Measurements from ENCODE around the gene CD244. TPM values are rescaled to one million over a fixed set of nuclear protein-coding genes. Genes with fewer than 3 reads are reported as not detected.

CD244 gene
- polyA plus RNA-seq, 2 of the 4 experiments (the other 2 are of a cell fraction) = 0.03 TPM; not detected in 1

- FAIRE-seq (peak; percentile 67), DNase-seq (ENCODE audit: low read depth in 1 of 2, low spot score in 1 of 2) (peak; percentile 47 to 73), ATAC-seq (peak; percentile 86 to 89)
- Histone ChIP-seq H3K9me3 (no peaks in the 10 kb centered on the region), H3K4me3 (no peak overlapping the region), H3K4me1 (peaks cover 25% of the 10 kb centered on the region), H3K27ac (peak overlapping the region in 1 of 2 experiments; percentile 47; a peak in 2 of 6 replicates), H3K4me2 (no peak overlapping the region)
- TF ChIP-seq RFX5 (IDR thresholded peaks at IDR 0.05) (no peak), TP53 (CRISPR knock-in tag; IDR thresholded peaks at IDR 0.05) (no peak), RNF2 (IDR thresholded peaks at IDR 0.05; ENCODE audit: borderline replicate concordance, low read depth) (no peak), SREBF2 (IDR thresholded peaks at IDR 0.05) (no peak), EP300 (IDR thresholded peaks at IDR 0.05) (no peak), HOXA7 (CRISPR knock-in tag; IDR thresholded peaks at IDR 0.05) (no peak), MAFK (IDR thresholded peaks at IDR 0.05; ENCODE audit: partially characterized antibody) (no peak), NR3C1 (IDR thresholded peaks at IDR 0.05) (no peak), HES2 (IDR thresholded peaks at IDR 0.05) (no peak), ESRRA (IDR thresholded peaks at IDR 0.05; ENCODE audit: borderline replicate concordance, low read length) (no peak), SMC3 (IDR thresholded peaks at IDR 0.05) (peak; percentile 93), GATA3 (IDR thresholded peaks at IDR 0.05; ENCODE audit: borderline replicate concordance) (no peak), BHLHE40 (IDR thresholded peaks at IDR 0.05; ENCODE audit: low read depth, low read length) (no peak), MAZ (IDR thresholded peaks at IDR 0.05; ENCODE audit: borderline replicate concordance, low read depth, low read length) (no peak), ATOH8 (CRISPR knock-in tag; IDR thresholded peaks at IDR 0.05; ENCODE audit: low read depth) (no peak), ELK1 (IDR thresholded peaks at IDR 0.05; ENCODE audit: low read depth, low read length) (no peak), USF2 (IDR thresholded peaks at IDR 0.05) (no peak), MYC (IDR thresholded peaks at IDR 0.05; ENCODE audit: borderline replicate concordance, low read length) (no peak), CTCF (IDR thresholded peaks at IDR 0.05) (peak; percentile 82), RAD21 (conservative IDR thresholded peaks at IDR 0.05 in 1 of 2, IDR thresholded peaks at IDR 0.05 in 1 of 2) (peak; percentile 73 to 77), CHD4 (IDR thresholded peaks at IDR 0.05; ENCODE audit: borderline replicate concordance) (no peak), MAX (IDR thresholded peaks at IDR 0.05) (peak; percentile 51; the same call in 1 of the 2 replicates), POLR2A (IDR thresholded peaks at IDR 0.05; ENCODE audit: low read length) (no peak), REST (IDR thresholded peaks at IDR 0.05) (no peak), ZNF302 (CRISPR knock-in tag; IDR thresholded peaks at IDR 0.05) (no peak)
- ChIA-PET CTCF (interaction anchor here (0.5 to 4.3 kb wide), 32 partner anchors 8 to 158 kb away, joined by 3 to 48 read pairs (median 5); partner anchors contain the start of gene ITLN2), POLR2A (no interaction called here)
- 49% methylated on average over 8 of the region's 8 CpGs for WGBS (ENCODE audit: missing lambda C conversion rate)
These were observed 32.1 kb downstream of the CD244 start for GRCh38 chr1:160830321-160831153.
